Brain microvascular endothelial cell (primary cell): Measurements from ENCODE around the gene GLB1L2.

Experiments
- DNase-seq: peaks from one replicate; pipeline ENCODE4 v3.0.0-alpha.2; 2020
- H3K27ac ChIP-seq: fragments of 250-450 bp; sonication (Bioruptor Pico); 2 replicates; pipeline ENCODE4 v1.5.1; 2020; ENCODE audit warnings: mild to moderate bottlenecking, moderate library complexity
- H3K27me3 ChIP-seq: fragments of 250-450 bp; sonication (Bioruptor Pico); replicated peaks from 2 replicates; pipeline ENCODE4 v1.5.1; 2020; ENCODE audit warnings: mild to moderate bottlenecking
- H3K36me3 ChIP-seq: fragments of 250-450 bp; sonication (Bioruptor Pico); replicated peaks from 2 replicates; pipeline ENCODE4 v1.5.1; 2020; ENCODE audit warnings: mild to moderate bottlenecking
- H3K4me3 ChIP-seq: 2 replicates; pipeline ENCODE4 v1.5.1; 2011; ENCODE audit warnings: low read depth, mild to moderate bottlenecking, control low read depth, low read length, moderate library complexity
- CTCF ChIP-seq: IDR thresholded peaks from 2 replicates; pipeline ENCODE4 v1.5.1; 2011; ENCODE audit warnings: low read depth, mild to moderate bottlenecking, moderate library complexity, low read length, control low read depth, inconsistent platforms; ENCODE audit errors: missing control alignments
- in situ Hi-C: cut with HindIII; loops from 2 replicates; pipeline ENCODE4 v1.10.0; 2017; ENCODE audit warnings: low sequenced_read_pairs, low pct_ligation_motif_present

Gene GLB1L2

GRCh38 chr11:134379241-134379640, 47.5 kb downstream of the GLB1L2 start:
- no peak overlapping the region for H3K4me3 ChIP-seq
- in situ Hi-C loops = no loop called here
- DNase-seq = no peak

GRCh38 chr11:134380229-134380628, 48.4 kb downstream of the GLB1L2 start:
- in situ Hi-C loops = no loop called here
- no peaks in the 10 kb centered on the region for H3K36me3 ChIP-seq
- no peak overlapping the region for H3K4me3 ChIP-seq
- no peak for TF ChIP-seq CTCF
- H3K27ac ChIP-seq = no peak overlapping the region
- no peak for DNase-seq
- H3K27me3 ChIP-seq = no peaks in the 10 kb centered on the region

More at GRCh38 chr11:134379241-134379640, 47.5 kb downstream of the GLB1L2 start:
- H3K27me3 ChIP-seq = no peaks in the 10 kb centered on the region
- no peaks in the 10 kb centered on the region for H3K36me3 ChIP-seq
- no peak for TF ChIP-seq CTCF
- no peak overlapping the region for H3K27ac ChIP-seq

- no peak for DNase-seq
- H3K36me3 ChIP-seq = no peaks in the 10 kb centered on the region
- in situ Hi-C loops = no loop called here
- no peak for TF ChIP-seq CTCF
- no peaks in the 10 kb centered on the region for H3K27me3 ChIP-seq
- no peak overlapping the region for H3K27ac ChIP-seq
- H3K4me3 ChIP-seq = no peak overlapping the region
These were observed 49.0 kb downstream of the GLB1L2 start for GRCh38 chr11:134380785-134381184.

GRCh38 chr11:134382257-134382656, 50.5 kb downstream of the GLB1L2 start:
- H3K27ac ChIP-seq = no peak overlapping the region
- TF ChIP-seq CTCF = no peak
- in situ Hi-C loops = no loop called here
- H3K36me3 ChIP-seq = no peaks in the 10 kb centered on the region
- no peak overlapping the region for H3K4me3 ChIP-seq
- DNase-seq = no peak
- no peaks in the 10 kb centered on the region for H3K27me3 ChIP-seq

- TF ChIP-seq CTCF = no peak
- in situ Hi-C loops = no loop called here
- DNase-seq = no peak
- Histone ChIP-seq H3K27ac (no peak overlapping the region), H3K27me3 (no peaks in the 10 kb centered on the region), H3K4me3 (no peak overlapping the region), H3K36me3 (no peaks in the 10 kb centered on the region)
These were observed 51.0 kb downstream of the GLB1L2 start for GRCh38 chr11:134382830-134383229.

- no peaks in the 10 kb centered on the region for H3K27me3 ChIP-seq
- no peak for TF ChIP-seq CTCF
- no peaks in the 10 kb centered on the region for H3K36me3 ChIP-seq
- H3K4me3 ChIP-seq = no peak overlapping the region
- no peak for DNase-seq
- no peak overlapping the region for H3K27ac ChIP-seq
- in situ Hi-C loops = no loop called here
These were observed 51.9 kb downstream of the GLB1L2 start for GRCh38 chr11:134383576-134384221.
